Measurements from ENCODE around the gene CD8B.

Gene CD8B

GRCh38 chr2:86794861-86795260 is 66.8 kb downstream of the CD8B start:
- DNase-seq = no peak

GRCh38 chr2:86793752-86794151 is 67.9 kb downstream of the CD8B start:
- no peak for DNase-seq

GRCh38 chr2:86791573-86791972 is 70.1 kb downstream of the CD8B start:
- DNase-seq = no peak

DNA sequence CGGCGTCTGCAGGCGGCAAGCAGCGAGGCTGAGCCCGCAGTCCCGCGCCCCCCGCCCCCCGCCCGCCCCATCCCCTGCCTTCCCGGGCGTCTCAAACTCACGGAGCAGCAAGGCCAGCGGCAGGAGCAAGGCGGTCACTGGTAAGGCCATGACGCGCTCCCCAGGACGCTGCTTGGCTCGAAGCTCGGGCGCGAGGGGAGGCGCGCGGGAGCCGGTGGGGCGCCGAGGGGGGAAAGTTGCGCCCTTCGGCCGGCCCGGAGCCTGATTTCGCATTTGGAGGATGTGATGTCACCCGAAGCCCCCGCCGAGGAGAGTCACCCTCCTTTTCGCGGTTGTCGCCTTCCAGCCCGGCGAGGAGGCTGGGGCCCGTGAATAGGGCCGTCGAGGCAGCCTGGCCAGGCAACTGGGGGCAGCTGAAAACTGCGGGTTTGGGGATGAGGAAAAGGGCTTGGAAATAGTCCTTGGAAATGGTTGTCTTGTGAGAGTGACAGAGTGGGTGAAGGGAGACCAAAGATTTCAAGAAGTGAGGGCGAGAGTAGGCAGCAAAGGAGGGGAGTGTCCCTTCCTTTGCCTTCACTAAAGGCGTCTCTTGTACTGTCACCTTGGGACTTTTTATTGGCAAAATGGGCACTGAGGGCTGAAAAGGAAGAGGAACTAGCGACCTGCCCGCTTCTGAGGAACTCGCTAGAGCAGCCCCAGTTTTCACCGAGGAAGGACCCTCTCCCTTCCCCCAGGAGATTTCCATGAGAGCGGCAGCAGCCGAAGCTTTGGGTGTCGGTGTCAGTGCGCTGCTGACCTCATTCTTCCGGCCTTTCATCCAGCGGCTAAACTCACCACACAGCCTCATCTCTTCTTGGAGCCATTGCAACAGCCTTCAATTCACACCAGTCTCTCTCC is 70.8 kb downstream of the CD8B start, which contains the start of gene CD8A:
CD8A (minus strand) TSS at position 238 of the 897 bp plus-strand sequence; CDS start at position 150, 88 bp downstream.
- DNase-seq = no peak

GRCh38 chr2:86790134-86790675 is 71.5 kb downstream of the CD8B start:
- DNase-seq = no peak

DNA sequence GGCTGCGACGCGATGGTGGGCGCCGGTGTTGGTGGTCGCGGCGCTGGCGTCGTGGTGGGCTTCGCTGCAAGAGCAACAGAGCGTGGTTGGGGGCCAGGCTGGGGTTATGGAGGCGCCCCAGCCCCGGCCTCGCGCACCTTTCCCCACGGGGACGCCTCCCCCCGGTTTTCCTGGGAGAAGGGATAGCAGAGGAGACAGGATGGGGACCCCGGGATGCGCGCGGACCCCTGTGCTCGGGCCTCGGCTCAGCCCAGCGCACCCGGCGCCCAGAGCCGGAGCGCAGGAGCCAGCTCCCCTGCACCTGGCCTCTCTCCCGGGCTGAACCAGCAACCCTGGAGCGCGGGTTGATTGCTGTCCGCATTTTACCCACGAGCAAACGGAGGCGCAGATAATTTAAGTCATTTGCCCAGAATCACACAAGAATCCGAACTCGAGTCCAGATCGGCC is 72.0 kb downstream of the CD8B start:
- DNase-seq = no peak

- no peak for DNase-seq
Observed at GRCh38 chr2:86788881-86789686, 72.6 kb downstream of the CD8B start.

GRCh38 chr2:86788165-86788564 is 73.5 kb downstream of the CD8B start:
- DNase-seq = peak; percentile 30

GRCh38 chr2:86787736-86788135 is 74.0 kb downstream of the CD8B start:
- DNase-seq = peak; percentile 33

GRCh38 chr2:86786001-86786536 is 75.6 kb downstream of the CD8B start:
- DNase-seq = no peak

DNA sequence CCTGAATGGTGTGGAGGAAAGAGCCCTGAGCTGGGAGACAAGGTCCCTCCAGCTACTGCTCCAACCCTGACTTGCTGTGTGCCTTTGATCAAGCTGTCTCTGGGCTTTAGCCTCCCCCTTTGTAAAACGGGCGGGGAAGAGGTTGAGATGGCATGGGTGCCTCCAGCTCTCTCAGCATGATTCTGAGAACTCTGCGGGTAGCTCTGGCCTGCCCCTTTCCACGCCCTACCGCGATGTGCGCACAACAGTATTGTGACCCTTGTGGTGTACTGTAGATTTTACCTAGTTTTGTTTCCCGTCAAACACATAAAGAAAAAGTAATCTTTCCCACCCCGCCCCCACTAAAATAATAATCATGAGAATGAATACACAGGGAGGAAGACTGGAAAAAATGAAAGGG is 76.2 kb downstream of the CD8B start:
- DNase-seq = no peak

- no peak for DNase-seq
Observed at GRCh38 chr2:86783615-86784339, 77.9 kb downstream of the CD8B start.

GRCh38 chr2:86782748-86783147 is 78.9 kb downstream of the CD8B start:
- no peak for DNase-seq

GRCh38 chr2:86781363-86781762 is 80.3 kb downstream of the CD8B start:
- DNase-seq = no peak

- DNase-seq = no peak
Observed at GRCh38 chr2:86779971-86780370, 81.7 kb downstream of the CD8B start.

DNA sequence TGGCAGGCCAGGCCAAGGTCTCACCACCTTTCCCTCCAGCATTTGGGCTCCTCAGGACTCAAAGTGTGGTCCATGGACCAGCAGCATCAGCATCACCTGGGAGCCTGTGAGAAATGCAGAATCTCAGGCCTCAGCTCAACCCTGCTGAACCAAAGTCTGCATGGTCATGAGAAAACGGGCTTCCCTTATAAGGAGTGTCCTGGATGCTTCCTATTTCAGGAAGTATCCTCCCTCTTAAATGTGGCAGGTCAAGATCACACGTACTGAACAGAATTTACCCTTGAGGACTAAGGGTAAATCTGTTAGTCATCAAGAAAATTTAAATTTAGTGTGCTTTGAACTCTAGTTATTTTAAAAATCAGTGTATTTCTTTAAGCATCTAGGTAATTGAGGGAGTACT is 82.7 kb downstream of the CD8B start:
- DNase-seq = no peak

DNA sequence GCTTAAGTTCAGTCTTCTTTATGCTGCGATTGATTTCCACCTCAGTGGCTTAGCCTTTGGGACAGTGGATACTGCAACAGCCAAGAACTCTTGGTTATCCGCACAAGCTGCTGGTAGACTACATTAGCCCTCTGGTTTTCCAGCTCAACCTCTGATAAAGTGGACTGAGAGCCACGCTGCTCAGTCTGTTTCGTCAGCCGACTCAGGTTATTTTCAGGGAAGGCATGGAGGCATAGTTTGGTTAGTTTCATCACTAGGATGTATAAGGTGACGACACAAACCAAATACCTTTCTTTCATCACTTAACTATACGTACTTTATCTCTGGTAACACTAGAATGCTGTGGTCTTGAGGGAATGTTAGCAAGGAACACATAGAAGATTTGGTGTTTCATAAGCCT is 85.2 kb downstream of the CD8B start:
- no peak for DNase-seq

DNA sequence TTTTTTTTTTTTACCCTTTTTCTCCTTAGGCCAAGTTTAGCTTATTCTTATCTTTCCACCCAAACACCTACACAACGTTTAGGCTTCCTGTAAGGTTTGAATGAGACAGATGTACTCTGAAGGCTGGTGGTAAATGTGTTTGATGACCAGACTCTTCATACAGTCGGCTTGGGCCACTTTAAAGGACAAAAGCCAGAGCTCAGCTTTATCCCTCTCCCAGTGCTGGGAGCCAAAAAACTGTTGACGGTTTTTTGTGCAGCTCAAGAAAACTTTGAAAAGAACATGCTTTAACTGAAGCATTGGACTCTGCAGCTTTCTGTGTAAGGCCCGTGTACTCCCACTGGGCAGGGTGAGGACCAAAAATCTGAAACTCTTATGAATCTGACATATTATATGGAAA is 86.3 kb downstream of the CD8B start:
- no peak for DNase-seq

DNA sequence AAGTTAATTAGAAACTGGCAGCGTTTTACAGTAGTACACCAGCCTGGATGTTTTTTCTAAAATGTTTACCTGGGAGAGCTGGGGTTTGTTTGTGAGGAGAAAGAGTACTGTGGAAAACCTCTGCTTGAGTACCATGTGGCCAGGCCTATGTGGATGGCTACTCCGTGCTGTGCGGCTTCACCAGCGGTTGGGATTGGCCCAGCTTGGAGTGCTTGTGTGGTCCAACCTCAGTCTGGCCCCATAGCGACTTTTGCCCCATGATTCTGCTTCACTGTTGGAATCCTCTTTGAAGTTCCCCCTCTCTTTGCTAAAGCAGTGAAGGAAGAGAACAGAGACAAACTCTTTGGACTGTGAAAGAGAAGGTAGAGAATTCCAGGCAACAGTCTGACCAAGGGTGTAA is 86.8 kb downstream of the CD8B start:
- no peak for DNase-seq

- DNase-seq = no peak
Observed at GRCh38 chr2:86772611-86773010, 89.1 kb downstream of the CD8B start.

GRCh38 chr2:86770816-86771301 is 90.8 kb downstream of the CD8B start:
- no peak for DNase-seq

DNA sequence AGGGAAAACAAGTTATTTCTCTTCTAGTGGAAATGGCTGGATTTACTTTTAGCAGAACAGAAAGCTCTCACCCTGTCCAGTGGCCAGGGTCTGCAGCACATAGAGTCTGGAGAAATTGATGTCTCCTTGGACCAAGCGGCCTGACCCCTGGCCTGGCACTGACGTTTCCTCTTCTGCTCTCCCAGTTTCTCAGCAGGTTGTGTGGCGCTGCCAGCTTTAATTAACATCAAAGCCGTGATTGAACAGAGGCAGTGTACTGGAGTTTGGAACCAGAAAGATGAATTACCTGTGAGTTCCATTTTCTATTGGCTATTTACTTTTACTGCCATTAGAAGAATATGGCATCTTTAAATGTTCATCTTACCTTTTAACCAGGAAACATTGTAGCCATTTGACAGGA is 91.8 kb downstream of the CD8B start:
- DNase-seq = no peak

Data from NCI-H446 treated with DMSO at 0.1 percent for 48 hours (cell line).